HEK293T (cell line): ENCODE measurements around the gene ZNF662.

Experiments used
- ARNT ChIP-seq: fragments of 450-650 bp; IDR thresholded peaks from 2 replicates; pipeline ENCODE4 v1.6.1; 2017; ENCODE audit warnings: mild to moderate bottlenecking
- BHLHE40 ChIP-seq: fragments of 450-650 bp; IDR thresholded peaks from 2 replicates; pipeline ENCODE4 v1.6.1; 2016; ENCODE audit warnings: mild to moderate bottlenecking, moderate library complexity, borderline replicate concordance
- CTBP1 ChIP-seq: fragments of 450-650 bp; IDR thresholded peaks from 2 replicates; pipeline ENCODE4 v1.6.1; 2016; ENCODE audit warnings: borderline replicate concordance
- FOXA1 ChIP-seq: fragments of 450-650 bp; IDR thresholded peaks from 2 replicates; pipeline ENCODE4 v1.6.1; 2016; ENCODE audit warnings: mild to moderate bottlenecking
- FOXK2 ChIP-seq: fragments of 450-650 bp; IDR thresholded peaks from 2 replicates; pipeline ENCODE4 v1.6.1; 2016; ENCODE audit warnings: mild to moderate bottlenecking
- FOXM1 ChIP-seq: fragments of 450-650 bp; IDR thresholded peaks from 2 replicates; pipeline ENCODE4 v1.6.1; 2017; ENCODE audit warnings: mild to moderate bottlenecking, borderline replicate concordance
- HDGF ChIP-seq: fragments of 450-650 bp; IDR thresholded peaks from 2 replicates; pipeline ENCODE4 v1.6.1; 2017; ENCODE audit warnings: antibody characterized with exemption, borderline replicate concordance
- LEF1 ChIP-seq: fragments of 450-650 bp; IDR thresholded peaks from 2 replicates; pipeline ENCODE4 v1.6.1; 2017; ENCODE audit warnings: mild to moderate bottlenecking, borderline replicate concordance
- SP1 ChIP-seq: fragments of 450-650 bp; IDR thresholded peaks from 2 replicates; pipeline ENCODE4 v1.6.1; 2017
- TARDBP ChIP-seq: fragments of 450-650 bp; IDR thresholded peaks from 2 replicates; pipeline ENCODE4 v1.6.1; 2016

GRCh38 chr3:42894698-42895579 is 11.0 kb upstream of the ZNF662 start:
- TF ChIP-seq BHLHE40 (no peak), LEF1 (no peak), TARDBP (no peak), HDGF (no peak), FOXK2 (no peak), SP1 (no peak), FOXA1 (no peak), ARNT (no peak), FOXM1 (no peak), CTBP1 (no peak)
